GM19467 (cell line): Measurements from ENCODE around the gene ICE1.

Experiments
- ATAC-seq: cut with Tn5 transposase; IDR thresholded peaks from one replicate; pipeline ENCODE4 v1.9.1; 2021; ENCODE audit warnings: mild to moderate bottlenecking, moderate library complexity; ENCODE audit not compliant: unreplicated experiment

The ICE1 gene

GRCh38 chr5:5524327-5524726, 101.8 kb downstream of the ICE1 start:
- no peak for ATAC-seq

- ATAC-seq = no peak
Observed at GRCh38 chr5:5531371-5531770, 108.9 kb downstream of the ICE1 start.

GRCh38 chr5:5532306-5533076, 110.0 kb downstream of the ICE1 start:
- ATAC-seq = no peak

GRCh38 chr5:5533927-5534326, 111.5 kb downstream of the ICE1 start:
- no peak for ATAC-seq

GRCh38 chr5:5534333-5534732, 111.9 kb downstream of the ICE1 start:
- ATAC-seq = no peak

- ATAC-seq = no peak
Observed at GRCh38 chr5:5536871-5537270, 114.4 kb downstream of the ICE1 start.

GRCh38 chr5:5537426-5537825, 114.9 kb downstream of the ICE1 start:
- no peak for ATAC-seq

- ATAC-seq = no peak
Observed at GRCh38 chr5:5539590-5539989, 117.1 kb downstream of the ICE1 start.
